ENCODE data around the gene PHLDA2.

DNA sequence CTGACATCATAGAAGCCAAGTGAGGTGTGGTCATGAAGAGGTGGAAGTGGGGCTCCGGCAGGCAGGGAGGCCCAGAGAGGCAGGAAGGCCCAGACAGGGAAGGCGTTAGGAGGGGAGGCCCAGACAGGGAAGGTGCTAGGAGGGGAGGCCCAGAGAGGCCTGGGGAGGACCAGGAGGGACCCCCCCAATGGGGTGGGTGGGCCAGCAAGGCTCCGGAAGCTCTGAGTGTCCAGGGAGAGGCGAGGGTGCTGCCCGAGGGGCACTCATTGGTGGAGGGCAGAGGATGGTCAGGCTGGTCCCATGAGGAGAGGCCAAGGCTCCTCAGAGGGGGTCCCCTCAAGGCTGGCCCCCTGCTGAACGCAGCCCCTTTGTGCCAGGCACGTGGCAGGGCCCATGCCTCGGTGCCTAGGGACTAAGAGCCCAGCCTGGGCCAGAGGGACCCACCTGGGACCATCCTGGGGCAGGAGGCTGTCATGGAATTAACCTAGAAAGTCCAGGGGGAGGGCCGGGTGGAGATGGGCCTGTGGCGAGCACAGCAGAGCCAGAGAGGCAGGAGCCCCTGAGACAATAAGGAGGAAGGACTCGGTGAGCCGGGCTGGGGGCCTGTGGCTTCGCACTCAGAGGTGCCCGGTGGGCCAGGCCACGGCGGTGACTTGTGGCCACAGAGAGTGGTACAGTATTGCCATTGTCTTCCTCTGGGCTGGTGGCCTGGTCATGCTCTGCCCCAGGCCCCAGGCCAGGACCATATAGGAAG lies 12.2 kb downstream of the PHLDA2 start:
- no peak for TF ChIP-seq EZH2 (IDR thresholded peaks at IDR 0.05; ENCODE audit: insufficient read depth, poor library complexity, severe bottlenecking)
- TF ChIP-seq EZH2phosphoT487 (IDR thresholded peaks at IDR 0.05; ENCODE audit: insufficient read depth, low read depth), result no peak
